Thyroid gland (tissue), 4 donors: ENCODE measurements around the gene H6PD. TPM values are rescaled to one million over a fixed set of nuclear protein-coding genes. Genes with fewer than 3 reads are reported as not detected.

Source experiments
- DNase-seq, 2 donors: peaks; one replicate each; pipeline ENCODE4 v3.0.0-alpha.2; 2019
- H3K27ac ChIP-seq, 3 donors: fragments of 200-600 bp; sonication (generic); 1 replicate in 2 of 3; 2 replicates in 1 of 3; pipeline ENCODE4 v1.5.1; 2016 to 2019; ENCODE audit warnings: mild to moderate bottlenecking in 1 of 3, moderate library complexity in 1 of 3
- H3K27me3 ChIP-seq: fragments of 200-600 bp; sonication (generic); one replicate; pipeline ENCODE4 v1.5.1; 2019
- H3K36me3 ChIP-seq, 2 donors: fragments of 200-600 bp; sonication (generic); one replicate each; pipeline ENCODE4 v1.5.1; 2016 to 2019
- H3K4me1 ChIP-seq, 2 donors: fragments of 200-600 bp; sonication (generic); one replicate each; pipeline ENCODE4 v1.5.1; 2017 to 2019
- H3K4me3 ChIP-seq, 3 donors: fragments of 200-600 bp; sonication (generic); replicated peaks in 1 of 3; 1 replicate in 2 of 3; 2 replicates in 1 of 3; pipeline ENCODE4 v1.5.1; 2016; ENCODE audit warnings: mild to moderate bottlenecking in 1 of 3
- H3K9me3 ChIP-seq: fragments of 200-600 bp; sonication (generic); one replicate; pipeline ENCODE4 v1.5.1; 2017
- POLR2A ChIP-seq, 2 donors: fragments of 450-650 bp; IDR thresholded peaks; one replicate each; pipeline ENCODE4 v1.6.1; 2017; ENCODE audit warnings: antibody characterized with exemption in 2 of 2, mild to moderate bottlenecking in 2 of 2, moderate library complexity in 1 of 2
- whole genome bisulfite sequencing, 2 donors: methylation state at CpG; one replicate each; pipeline ENCODE4 v1.1.5; 2017; 5-methylcytosine and 5-hydroxymethylcytosine counted together
- intact Hi-C: fragments of 100-400 bp; cut with DNase I; formaldehyde crosslinking; loops from one replicate; pipeline ENCODE4 v1.15.1; 2023
- total RNA-seq, 4 donors: library from RNA; depleted of rRNA; stranded (reverse); fragments of >200 nt; gene quantifications; one replicate each; pipeline ENCODE4 v1.2.3, GENCODE V29; 2016
- TF ChIP-seq, protein P1 (sequence below), 6 experiments: fragments of 200-600 bp in 3 of 6; fragments of 450-650 bp in 3 of 6; sonication (generic) in 3 of 6; IDR thresholded peaks; one replicate each; pipeline ENCODE4 v1.5.1; 2016 to 2019; ENCODE audit warnings: antibody characterized with exemption in 6 of 6, mild to moderate bottlenecking in 2 of 6, inconsistent platforms in 1 of 6, moderate library complexity in 1 of 6

H6PD gene
- total RNA-seq, 4 donors from 2014 or later, result 36.3 to 64.2 (median 43.6) TPM

GRCh38 chr1:9292361-9293240, 58.0 kb downstream of the H6PD start, which contains the start of gene SPSB1:
Gene SPSB1, plus strand, starts transcription at chr1:9292894. Its CDS starts 62,998 bp downstream, at chr1:9355892.
- 0 to 2% methylated on average over 3 to 42 of the region's 119 CpGs for WGBS, 2 donors
- Histone ChIP-seq H3K4me1 (peaks cover 37 to 51% of the 10 kb centered on the region in 2 donors), H3K27me3 (no peaks in the 10 kb centered on the region), H3K27ac (peak within 1 kb of the TSS; percentile 94 to 97 (median 95)), H3K9me3 (no peaks in the 10 kb centered on the region), H3K4me3 (peak within 1 kb of the TSS; percentile 71 to 86 (median 73)), H3K36me3 (no peaks in the 10 kb centered on the region)
- TF ChIP-seq POLR2A (IDR thresholded peaks at IDR 0.05), result peak; percentile 78 to 93
- TF ChIP-seq, protein P1, sequence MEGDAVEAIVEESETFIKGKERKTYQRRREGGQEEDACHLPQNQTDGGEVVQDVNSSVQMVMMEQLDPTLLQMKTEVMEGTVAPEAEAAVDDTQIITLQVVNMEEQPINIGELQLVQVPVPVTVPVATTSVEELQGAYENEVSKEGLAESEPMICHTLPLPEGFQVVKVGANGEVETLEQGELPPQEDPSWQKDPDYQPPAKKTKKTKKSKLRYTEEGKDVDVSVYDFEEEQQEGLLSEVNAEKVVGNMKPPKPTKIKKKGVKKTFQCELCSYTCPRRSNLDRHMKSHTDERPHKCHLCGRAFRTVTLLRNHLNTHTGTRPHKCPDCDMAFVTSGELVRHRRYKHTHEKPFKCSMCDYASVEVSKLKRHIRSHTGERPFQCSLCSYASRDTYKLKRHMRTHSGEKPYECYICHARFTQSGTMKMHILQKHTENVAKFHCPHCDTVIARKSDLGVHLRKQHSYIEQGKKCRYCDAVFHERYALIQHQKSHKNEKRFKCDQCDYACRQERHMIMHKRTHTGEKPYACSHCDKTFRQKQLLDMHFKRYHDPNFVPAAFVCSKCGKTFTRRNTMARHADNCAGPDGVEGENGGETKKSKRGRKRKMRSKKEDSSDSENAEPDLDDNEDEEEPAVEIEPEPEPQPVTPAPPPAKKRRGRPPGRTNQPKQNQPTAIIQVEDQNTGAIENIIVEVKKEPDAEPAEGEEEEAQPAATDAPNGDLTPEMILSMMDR (IDR thresholded peaks at IDR 0.05), result no peak
- intact Hi-C loops, result no loop called here
- DNase-seq, result peak; percentile 80 to 82

- Histone ChIP-seq H3K9me3 (no peaks in the 10 kb centered on the region), H3K4me1 (peaks cover 42 to 57% of the 10 kb centered on the region in 2 donors), H3K4me3 (peak overlapping the region; percentile 71 to 86 (median 73)), H3K36me3 (no peaks in the 10 kb centered on the region), H3K27ac (peak overlapping the region; percentile 62 to 94 (median 83)), H3K27me3 (no peaks in the 10 kb centered on the region)
- DNase-seq, result no peak
- intact Hi-C loops, result no loop called here
- 0% methylated on average over 10 of the region's 43 CpGs; no CpG with 5 or more reads in 1 of the 2 donors for WGBS, 2 donors
- TF ChIP-seq, protein P1 (IDR thresholded peaks at IDR 0.05), result no peak
- TF ChIP-seq POLR2A (IDR thresholded peaks at IDR 0.05), result no peak
Observed at GRCh38 chr1:9293241-9293532, 58.6 kb downstream of the H6PD start.

GRCh38 chr1:9293533-9294404, 59.2 kb downstream of the H6PD start:
- 10 to 13% methylated on average over 14 to 26 of the region's 41 CpGs for WGBS, 2 donors
- Histone ChIP-seq H3K36me3 (no peaks in the 10 kb centered on the region), H3K27ac (peak overlapping the region; percentile 62 to 94 (median 83)), H3K4me3 (peak overlapping the region; percentile 71 to 86 (median 73)), H3K9me3 (no peaks in the 10 kb centered on the region), H3K4me1 (peaks cover 46 to 63% of the 10 kb centered on the region in 2 donors), H3K27me3 (no peaks in the 10 kb centered on the region)
- intact Hi-C loops, result no loop called here
- TF ChIP-seq POLR2A (IDR thresholded peaks at IDR 0.05), result no peak
- TF ChIP-seq, protein P1 (IDR thresholded peaks at IDR 0.05), result no peak
- DNase-seq, result peak in 1 of 2 donors; percentile 46

DNA sequence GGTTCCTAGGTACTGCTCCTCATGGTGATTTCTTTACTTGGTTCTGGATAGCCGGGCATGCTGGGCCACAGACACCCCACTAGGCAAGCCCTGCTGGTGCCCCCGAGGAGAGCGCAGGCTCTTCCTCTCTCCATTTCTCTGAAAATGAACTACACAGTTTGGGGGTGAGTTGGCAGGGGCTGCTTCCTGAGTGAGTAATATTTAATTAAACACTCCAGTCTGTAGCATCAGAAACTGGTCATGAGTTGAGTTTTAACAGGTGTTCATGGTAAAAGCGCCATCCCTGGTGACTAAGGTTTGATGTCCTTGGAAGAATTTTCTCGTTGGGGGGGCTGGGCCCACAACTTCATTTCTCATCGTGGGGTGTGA, 59.8 kb downstream of the H6PD start:
- peaks cover 48 to 69% of the 10 kb centered on the region in 2 donors for H3K4me1 ChIP-seq
- TF ChIP-seq, protein P1 (IDR thresholded peaks at IDR 0.05), result peak in 1 of 6 experiments; percentile 24
- TF ChIP-seq POLR2A (IDR thresholded peaks at IDR 0.05), result no peak
- H3K36me3 ChIP-seq, result no peaks in the 10 kb centered on the region
- no peak for DNase-seq
- no peaks in the 10 kb centered on the region for H3K9me3 ChIP-seq
- no peaks in the 10 kb centered on the region for H3K27me3 ChIP-seq
- H3K4me3 ChIP-seq, result peak overlapping the region in 2 of 3 donors; percentile 73 to 86
- H3K27ac ChIP-seq, result peak overlapping the region; percentile 9 to 94 (median 64)
- intact Hi-C loops, result no loop called here
- WGBS, 2 donors, result 56 to 75% methylated on average over 5 to 6 of the region's 6 CpGs
